GM15510 (cell line): ENCODE data around the gene RCAN1.
A peak's percentile ranks its signal among the peaks of the same experiment; 100 is the strongest.

Experiments used
- POLR2A ChIP-seq: IDR thresholded peaks from 3 replicates; pipeline ENCODE4 v1.6.1; 2011; ENCODE audit warnings: borderline replicate concordance; ENCODE audit not compliant: insufficient read length; ENCODE audit errors: extremely low read depth

RCAN1 gene

GRCh38 chr21:34614628-34615486 is at the start of gene RCAN1:
Gene RCAN1 (minus strand): TSS chr21:34615113. CDS start chr21:34615011, 102 bp downstream.
- TF ChIP-seq POLR2A = peak; percentile 14

DNA sequence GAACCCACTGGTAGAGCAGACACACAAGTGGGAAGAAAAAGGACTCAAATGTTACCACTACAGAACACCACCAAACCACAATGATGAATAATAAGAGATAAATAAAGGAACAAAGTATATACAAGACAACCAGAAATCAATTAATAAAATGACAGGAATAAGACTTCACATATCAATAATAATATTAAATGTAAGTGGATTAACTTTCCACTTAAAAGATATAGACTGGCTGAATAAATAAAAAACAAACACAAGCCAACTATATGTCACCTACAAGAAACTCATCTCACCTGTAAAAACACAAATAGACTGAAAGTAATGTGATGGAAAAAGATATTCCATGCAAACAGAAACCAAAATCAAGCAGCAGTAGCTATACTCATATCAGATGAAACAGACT is 46.9 kb upstream of the RCAN1 start:
- no peak for TF ChIP-seq POLR2A

DNA sequence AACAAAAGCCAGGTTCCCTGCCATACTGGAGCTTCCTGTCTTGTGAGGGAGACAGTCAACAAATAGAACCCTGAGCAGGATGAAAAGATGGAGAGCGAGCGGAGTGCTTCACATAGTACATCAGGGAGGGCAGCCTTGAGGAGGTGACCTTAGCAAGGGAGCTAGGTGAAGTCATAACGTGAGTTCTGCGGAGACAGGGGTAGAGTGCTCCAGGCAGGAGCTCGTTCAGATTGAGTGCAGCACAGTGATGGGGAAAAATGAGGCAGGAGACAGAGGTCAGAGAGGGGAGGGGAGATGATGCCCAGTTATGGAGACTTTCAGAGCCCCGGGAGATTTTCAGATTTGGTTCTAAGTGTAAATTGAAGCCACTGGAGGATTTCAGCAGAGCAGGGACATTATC is 38.6 kb upstream of the RCAN1 start:
- TF ChIP-seq POLR2A = no peak

DNA sequence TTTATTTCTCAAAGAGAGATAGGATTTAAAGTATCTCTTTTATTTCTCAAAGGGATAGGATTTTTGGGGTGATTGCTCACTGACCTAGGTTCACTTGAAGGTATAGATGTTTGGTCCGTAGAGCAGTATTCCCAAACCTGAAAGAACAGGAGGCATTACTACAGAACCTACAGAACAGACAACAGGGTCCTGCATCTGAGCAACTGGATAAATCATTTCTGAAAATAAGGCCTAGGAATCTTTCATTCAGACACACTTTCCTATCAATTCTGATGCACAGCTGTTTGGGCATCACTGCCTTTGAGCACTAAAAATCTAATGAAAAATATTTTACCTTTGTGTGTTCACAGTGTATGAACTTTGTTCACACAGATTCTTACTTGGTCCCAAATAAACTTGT is 36.7 kb upstream of the RCAN1 start:
- TF ChIP-seq POLR2A = no peak

DNA sequence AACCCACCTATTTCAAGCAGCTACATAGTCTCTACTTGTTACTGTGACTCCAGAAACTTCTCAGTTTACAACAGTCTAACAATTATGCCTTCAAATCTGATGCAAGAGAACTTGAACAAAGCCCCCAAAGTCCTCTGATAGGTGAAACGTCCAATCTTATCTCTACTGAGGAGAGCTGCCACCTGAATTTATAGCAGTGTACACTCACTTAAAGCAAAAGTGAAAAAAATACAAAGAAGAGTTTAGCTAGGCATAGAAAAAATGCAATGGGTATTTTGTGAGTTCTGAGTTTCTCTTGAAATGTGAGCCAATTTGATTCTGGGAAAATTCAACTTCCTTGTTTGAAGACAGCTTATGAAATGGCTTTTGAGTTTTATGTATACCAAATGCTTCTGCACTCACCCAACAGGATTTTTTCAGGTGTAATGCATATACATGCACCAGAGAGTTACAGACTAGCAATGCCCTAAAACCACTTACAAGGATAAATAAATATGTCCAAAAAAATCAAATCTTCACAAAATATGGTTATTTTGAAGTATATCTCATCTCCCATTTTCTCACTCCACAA is 36.0 kb upstream of the RCAN1 start:
- TF ChIP-seq POLR2A = no peak

GRCh38 chr21:34649400-34649799 is 34.5 kb upstream of the RCAN1 start:
- TF ChIP-seq POLR2A = no peak

GRCh38 chr21:34648739-34649297 is 33.9 kb upstream of the RCAN1 start:
- no peak for TF ChIP-seq POLR2A

GRCh38 chr21:34647555-34647954 is 32.6 kb upstream of the RCAN1 start:
- no peak for TF ChIP-seq POLR2A

DNA sequence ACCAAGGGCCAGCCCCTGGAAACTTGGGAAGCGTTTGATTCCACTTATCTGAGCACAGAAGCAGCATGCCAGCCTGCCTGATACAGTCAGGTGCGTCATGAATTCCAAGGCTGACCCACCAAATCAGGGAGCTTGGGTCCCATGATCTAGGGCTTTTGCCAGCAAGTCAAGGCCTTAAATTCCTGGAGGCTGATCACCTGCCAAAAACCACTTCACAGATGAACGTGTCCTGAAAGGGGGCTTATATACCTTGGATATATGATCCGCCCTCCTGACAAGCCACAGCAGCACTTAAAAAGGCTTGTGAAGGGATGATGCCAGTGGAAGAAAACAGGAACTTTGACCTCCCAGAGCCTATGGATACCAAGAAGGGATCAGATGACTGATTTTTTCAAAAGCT is 29.9 kb upstream of the RCAN1 start:
- no peak for TF ChIP-seq POLR2A

- no peak for TF ChIP-seq POLR2A
These were observed 27.5 kb upstream of the RCAN1 start for GRCh38 chr21:34642211-34643075.

DNA sequence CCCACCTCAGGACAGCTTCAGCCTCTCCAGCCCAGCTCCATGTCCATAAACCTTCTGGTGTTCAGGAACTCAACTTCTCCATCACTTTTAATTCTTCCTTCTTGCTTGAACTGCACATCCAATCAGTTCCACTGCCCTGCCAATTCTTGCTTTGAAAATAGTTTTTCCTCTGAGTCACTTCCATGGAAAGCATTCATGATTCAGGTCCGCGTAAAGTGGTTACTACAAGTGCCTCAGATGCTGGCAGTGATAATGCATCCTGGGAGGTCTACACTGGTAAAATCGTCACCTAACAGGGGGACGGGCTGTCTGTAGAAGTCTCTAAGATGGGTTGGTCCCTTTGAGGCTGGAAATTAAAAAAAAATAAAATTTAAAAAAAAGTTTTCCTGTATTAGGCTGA is 25.9 kb upstream of the RCAN1 start:
- no peak for TF ChIP-seq POLR2A

GRCh38 chr21:34639882-34640788 is 25.2 kb upstream of the RCAN1 start:
- no peak for TF ChIP-seq POLR2A

DNA sequence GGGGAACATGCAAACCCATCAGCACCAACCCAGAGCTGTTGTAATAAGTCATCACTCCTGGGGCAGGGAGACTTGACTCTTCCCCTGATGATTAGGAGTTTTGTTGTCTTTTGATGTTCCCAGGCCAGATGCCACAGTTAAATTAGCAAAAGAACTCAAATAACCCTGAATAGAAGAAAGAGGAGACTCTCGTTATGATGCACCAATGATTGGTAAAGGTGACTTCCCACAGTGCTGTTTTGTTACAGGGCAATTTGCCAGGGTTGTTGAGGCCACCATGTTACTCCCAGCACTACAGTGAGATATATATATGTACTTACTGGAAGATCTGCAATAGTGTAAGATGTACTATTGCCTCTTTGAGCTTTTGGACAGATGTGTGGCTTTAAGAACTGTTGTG is 24.3 kb upstream of the RCAN1 start:
- TF ChIP-seq POLR2A = no peak

- TF ChIP-seq POLR2A = no peak
These were observed 22.0 kb upstream of the RCAN1 start for GRCh38 chr21:34636961-34637360.
